ENCODE measurements around the gene AKAP13. TPM values are rescaled to one million over a fixed set of nuclear protein-coding genes. Genes with fewer than 3 reads are reported as not detected.

The AKAP13 gene, protein sequence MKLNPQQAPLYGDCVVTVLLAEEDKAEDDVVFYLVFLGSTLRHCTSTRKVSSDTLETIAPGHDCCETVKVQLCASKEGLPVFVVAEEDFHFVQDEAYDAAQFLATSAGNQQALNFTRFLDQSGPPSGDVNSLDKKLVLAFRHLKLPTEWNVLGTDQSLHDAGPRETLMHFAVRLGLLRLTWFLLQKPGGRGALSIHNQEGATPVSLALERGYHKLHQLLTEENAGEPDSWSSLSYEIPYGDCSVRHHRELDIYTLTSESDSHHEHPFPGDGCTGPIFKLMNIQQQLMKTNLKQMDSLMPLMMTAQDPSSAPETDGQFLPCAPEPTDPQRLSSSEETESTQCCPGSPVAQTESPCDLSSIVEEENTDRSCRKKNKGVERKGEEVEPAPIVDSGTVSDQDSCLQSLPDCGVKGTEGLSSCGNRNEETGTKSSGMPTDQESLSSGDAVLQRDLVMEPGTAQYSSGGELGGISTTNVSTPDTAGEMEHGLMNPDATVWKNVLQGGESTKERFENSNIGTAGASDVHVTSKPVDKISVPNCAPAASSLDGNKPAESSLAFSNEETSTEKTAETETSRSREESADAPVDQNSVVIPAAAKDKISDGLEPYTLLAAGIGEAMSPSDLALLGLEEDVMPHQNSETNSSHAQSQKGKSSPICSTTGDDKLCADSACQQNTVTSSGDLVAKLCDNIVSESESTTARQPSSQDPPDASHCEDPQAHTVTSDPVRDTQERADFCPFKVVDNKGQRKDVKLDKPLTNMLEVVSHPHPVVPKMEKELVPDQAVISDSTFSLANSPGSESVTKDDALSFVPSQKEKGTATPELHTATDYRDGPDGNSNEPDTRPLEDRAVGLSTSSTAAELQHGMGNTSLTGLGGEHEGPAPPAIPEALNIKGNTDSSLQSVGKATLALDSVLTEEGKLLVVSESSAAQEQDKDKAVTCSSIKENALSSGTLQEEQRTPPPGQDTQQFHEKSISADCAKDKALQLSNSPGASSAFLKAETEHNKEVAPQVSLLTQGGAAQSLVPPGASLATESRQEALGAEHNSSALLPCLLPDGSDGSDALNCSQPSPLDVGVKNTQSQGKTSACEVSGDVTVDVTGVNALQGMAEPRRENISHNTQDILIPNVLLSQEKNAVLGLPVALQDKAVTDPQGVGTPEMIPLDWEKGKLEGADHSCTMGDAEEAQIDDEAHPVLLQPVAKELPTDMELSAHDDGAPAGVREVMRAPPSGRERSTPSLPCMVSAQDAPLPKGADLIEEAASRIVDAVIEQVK (N-terminal part only)
- total RNA-seq (100 to 1,000 TPM; 282 to 304 TPM), total RNA-seq (131 to 1,468 (median 571) reads per million in 172 experiments)
- polyA plus RNA-seq (2013, experiment 1 of 2) = 175 TPM
- polyA plus RNA-seq (2013, experiment 2 of 2) = 192 TPM

DNA sequence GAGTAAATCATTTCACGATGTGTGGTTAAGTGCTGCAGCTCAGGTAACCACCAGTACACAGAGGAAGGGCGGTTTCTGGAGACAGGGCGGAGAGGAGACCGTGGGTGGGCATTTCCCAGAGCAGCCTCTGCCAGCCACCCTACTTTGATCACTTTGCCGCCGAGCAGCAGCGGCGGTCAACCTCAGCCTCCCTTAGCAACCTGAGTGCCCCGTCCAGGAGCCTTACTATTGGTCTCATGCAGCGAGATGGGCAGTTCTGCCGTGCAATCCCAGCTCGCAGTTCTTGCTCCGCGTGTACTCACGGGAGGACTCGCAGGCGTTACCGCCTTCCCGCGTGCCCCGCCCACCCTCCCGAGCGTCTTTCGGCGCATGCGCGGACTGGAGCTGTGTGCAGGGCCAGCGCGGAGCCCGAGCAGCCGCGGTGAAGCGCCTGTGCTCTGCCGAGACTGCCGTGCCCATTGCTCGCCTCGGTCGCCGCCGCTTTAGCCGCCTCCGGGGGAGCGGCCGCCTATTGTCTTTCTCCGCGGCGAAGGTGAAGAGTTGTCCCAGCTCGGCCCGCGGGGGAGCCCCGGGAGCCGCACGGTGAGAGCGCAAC lies at the start of gene AKAP13:
AKAP13 (plus strand) TSS at position 387 of the 595 bp plus-strand sequence. CDS start 105,118 bp downstream, outside the sequence.
- peak within 1 kb of the TSS; percentile 63 to 74 for H3K27ac ChIP-seq (ENCODE audit: low read depth in 1 of 2, low read length in 2 of 2)
- peaks cover 46% of the 10 kb centered on the region for H3K4me1 Mint-ChIP-seq (ENCODE audit: low read depth)
- peak within 1 kb of the TSS; percentile 88 for H3K27ac Mint-ChIP-seq
- no peaks in the 10 kb centered on the region for H3K27me3 ChIP-seq (ENCODE audit: control insufficient read depth in 1 of 2, insufficient read depth in 2 of 2, low read length in 2 of 2)
- H3K36me3 Mint-ChIP-seq (ENCODE audit: low read depth) = peaks cover 11% of the 10 kb centered on the region
- no peaks in the 10 kb centered on the region for H3K27me3 Mint-ChIP-seq
- ChIA-PET CTCF (interaction anchor here (0.9 to 1.9 kb wide), 4 partner anchors 49 to 84 kb away, joined by 3 to 11 read pairs (median 5); no protein-coding TSS in a partner anchor), POLR2A (interaction anchor here (0.7 to 3.6 kb wide), 20 partner anchors 9 to 726 kb away, joined by 3 to 70 read pairs (median 6); partner anchors contain the start of gene WDR73)
- H3K9me3 Mint-ChIP-seq = no peaks in the 10 kb centered on the region
- peak within 1 kb of the TSS; percentile 67 for H3K4me3 ChIP-seq (ENCODE audit: low read length)
- H3K9me3 ChIP-seq (ENCODE audit: control insufficient read depth in 1 of 2, insufficient read depth in 1 of 2, low read length in 2 of 2) = no peaks in the 10 kb centered on the region
- H3K36me3 ChIP-seq (ENCODE audit: insufficient read depth, low read length) = no peaks in the 10 kb centered on the region
- peak within 1 kb of the TSS; percentile 92 for H3K4me3 Mint-ChIP-seq
- ATAC-seq (ENCODE audit: poor library complexity) = peak; percentile 74
- peak; percentile 81 to 99 (median 92) for DNase-seq
- peaks cover 36% of the 10 kb centered on the region for H3K4me1 ChIP-seq (ENCODE audit: insufficient read depth, low read length)
- TF ChIP-seq CTCF (IDR thresholded peaks at IDR 0.05) = no peak
- intact Hi-C loops (cut with DNase I, micrococcal nuclease) = loop anchor here (2.0 to 10.0 kb wide), 3 partner anchors 32 to 324 kb away; no protein-coding TSS in a partner anchor

DNA sequence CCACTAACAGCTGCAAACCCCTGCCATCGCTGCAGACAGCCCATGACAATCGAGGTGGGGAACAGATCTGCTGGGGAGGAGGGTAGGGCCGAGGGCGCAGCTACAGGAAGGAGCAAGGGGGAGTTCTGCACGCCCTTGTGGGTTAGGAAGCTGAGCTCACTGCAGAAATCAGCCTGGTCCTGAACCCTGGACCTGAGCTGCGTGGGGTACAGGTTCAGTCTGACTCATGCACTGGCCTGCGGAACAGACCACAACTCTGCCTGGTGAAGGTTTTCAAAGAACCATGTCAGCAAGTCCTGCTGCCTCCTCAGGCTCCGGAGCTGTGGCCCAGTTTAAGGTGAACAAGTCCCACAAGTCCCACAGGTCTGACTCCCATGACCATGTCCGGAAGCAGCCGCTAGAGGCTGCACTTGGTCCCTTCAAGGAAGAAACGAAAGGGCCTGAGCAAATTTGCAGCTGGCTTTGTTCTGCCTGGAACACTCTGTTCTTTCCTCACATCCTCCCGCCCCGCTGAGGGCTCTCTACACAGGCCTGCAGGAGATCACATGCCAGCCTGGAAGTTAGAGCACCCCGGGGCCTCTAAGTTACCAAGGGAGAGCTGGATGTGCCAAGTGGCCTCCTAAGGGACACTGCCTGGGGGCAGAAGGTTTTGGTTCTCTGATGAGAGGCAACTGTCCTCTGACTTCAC lies 49.4 kb upstream of the AKAP13 start:
- Mint-ChIP-seq H3K36me3 (ENCODE audit: low read depth) (no peaks in the 10 kb centered on the region), H3K27me3 (no peaks in the 10 kb centered on the region), H3K9me3 (no peaks in the 10 kb centered on the region), H3K4me1 (ENCODE audit: low read depth) (peaks cover 58% of the 10 kb centered on the region), H3K4me3 (peak overlapping the region; percentile 96), H3K27ac (peak overlapping the region; percentile 85)
- DNase-seq (peak; percentile 46 to 88 (median 60)), ATAC-seq (ENCODE audit: poor library complexity) (peak; percentile 71)
- Histone ChIP-seq H3K4me1 (ENCODE audit: insufficient read depth, low read length) (peaks cover 30% of the 10 kb centered on the region), H3K9me3 (ENCODE audit: control insufficient read depth in 1 of 2, insufficient read depth in 1 of 2, low read length in 2 of 2) (no peaks in the 10 kb centered on the region), H3K4me3 (ENCODE audit: low read length) (peak overlapping the region; percentile 47), H3K27me3 (ENCODE audit: control insufficient read depth in 1 of 2, insufficient read depth in 2 of 2, low read length in 2 of 2) (no peaks in the 10 kb centered on the region), H3K27ac (ENCODE audit: low read depth in 1 of 2, low read length in 2 of 2) (peak overlapping the region; percentile 43 to 60), H3K36me3 (ENCODE audit: insufficient read depth, low read length) (no peaks in the 10 kb centered on the region)
- ChIA-PET POLR2A (interaction anchor here (0.7 to 4.6 kb wide), 9 partner anchors 13 to 359 kb away, joined by 3 to 70 read pairs (median 6); partner anchors contain the start of gene AKAP13), CTCF (interaction anchor here (0.6 to 3.1 kb wide), 15 partner anchors 9 to 174 kb away, joined by 3 to 29 read pairs (median 4); partner anchors contain the start of gene AKAP13)
- intact Hi-C loops (cut with DNase I, micrococcal nuclease) = loop anchor here (2.0 to 10.0 kb wide), 5 partner anchors 46 to 336 kb away; partner anchors contain the start of gene AKAP13 (in 1 of the 2)
- TF ChIP-seq CTCF (IDR thresholded peaks at IDR 0.05) = peak; percentile 57
